GM19397 (cell line): ENCODE data around the gene COL4A2.

ENCODE experiments used
- ATAC-seq: cut with Tn5 transposase; IDR thresholded peaks from one replicate; pipeline ENCODE4 v1.9.1; 2021; ENCODE audit warnings: mild to moderate bottlenecking, moderate library complexity; ENCODE audit not compliant: unreplicated experiment

The COL4A2 gene

DNA sequence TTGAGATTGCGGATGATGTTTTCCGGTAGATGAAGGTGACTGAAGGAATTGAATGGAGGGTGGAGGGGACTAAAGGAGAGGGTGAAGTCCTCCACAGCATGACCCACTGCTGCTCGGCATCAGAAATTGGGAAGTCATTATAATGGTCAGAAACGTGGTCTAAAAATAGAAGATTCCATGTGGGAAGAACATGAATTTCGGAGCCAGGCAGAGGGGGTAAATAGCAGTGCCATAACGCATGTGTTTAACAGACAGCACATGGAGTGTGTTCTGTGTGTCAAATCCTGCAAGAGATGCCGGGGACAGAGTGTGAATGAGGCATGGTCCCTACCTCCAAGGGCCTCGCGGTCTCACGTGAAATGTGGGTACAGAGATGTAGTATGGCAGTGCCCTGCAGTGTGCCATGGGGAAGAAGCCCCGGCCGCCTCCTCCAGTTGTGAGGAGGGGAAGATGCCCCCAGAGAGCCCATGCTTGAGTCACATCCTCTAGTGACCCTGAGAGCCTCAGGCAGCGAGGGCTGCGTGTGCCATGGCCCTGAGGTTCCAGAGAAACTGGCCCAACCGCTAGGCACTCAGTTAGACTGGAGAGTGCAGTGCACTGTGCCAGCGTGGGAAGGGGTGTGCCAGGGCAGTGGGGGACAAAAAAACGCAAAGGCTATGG is 106.1 kb downstream of the COL4A2 start:
- ATAC-seq = no peak

DNA sequence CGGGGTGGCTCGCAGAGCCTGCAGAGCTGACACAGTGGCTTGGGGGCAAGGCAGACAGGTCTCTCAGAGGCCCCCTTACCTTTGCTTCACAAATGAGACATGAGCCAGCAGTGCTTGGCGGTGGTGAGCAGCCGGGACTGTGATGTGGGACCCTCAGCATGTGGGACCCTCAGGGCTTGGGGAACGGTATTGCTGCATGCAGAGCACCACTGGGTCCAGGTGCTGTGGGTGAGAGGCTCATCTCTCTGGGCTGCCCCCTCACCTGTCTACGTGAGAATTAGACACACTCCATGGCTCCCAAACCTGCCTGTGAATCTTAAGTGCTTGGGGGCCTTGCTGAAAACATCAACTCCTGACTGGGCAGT is 106.6 kb downstream of the COL4A2 start:
- no peak for ATAC-seq

DNA sequence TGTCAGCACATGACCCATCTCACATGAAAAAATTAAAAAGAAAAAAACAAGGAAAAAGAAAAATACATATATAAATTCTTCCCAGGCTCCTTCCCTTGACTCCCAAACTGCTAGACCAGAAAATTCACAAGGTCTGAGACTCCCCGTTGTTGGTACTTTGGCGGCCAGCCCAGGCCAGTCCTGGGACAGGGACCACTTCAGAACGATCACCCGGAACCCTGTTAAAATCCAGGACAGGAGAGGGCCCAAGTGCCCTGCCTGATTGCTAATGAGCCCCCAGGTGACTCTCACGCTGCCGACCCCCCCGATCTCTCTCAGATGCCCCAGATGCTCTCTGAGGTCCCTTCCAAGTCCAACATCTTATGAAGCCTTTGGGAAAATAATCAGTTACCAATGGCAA is 107.2 kb downstream of the COL4A2 start:
- ATAC-seq = no peak

DNA sequence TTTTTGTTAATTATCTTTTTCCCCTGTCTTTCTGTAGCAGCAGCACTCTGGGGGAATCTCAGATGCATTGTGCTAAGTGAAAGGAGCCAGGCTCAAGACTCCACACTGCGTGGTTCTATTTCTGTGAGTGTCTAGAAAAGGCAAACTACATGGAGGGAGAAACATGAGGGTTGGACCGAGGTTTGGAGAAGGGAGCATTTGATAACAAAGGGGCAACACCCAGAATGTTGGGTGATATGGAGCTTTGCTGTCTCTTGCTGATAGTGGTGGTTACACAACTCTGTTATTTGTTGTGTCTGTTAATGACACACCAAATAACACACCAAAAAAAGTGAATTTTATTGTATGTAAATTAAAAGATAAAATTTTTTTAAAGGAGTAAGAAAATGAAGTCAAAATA is 107.8 kb downstream of the COL4A2 start:
- no peak for ATAC-seq

DNA sequence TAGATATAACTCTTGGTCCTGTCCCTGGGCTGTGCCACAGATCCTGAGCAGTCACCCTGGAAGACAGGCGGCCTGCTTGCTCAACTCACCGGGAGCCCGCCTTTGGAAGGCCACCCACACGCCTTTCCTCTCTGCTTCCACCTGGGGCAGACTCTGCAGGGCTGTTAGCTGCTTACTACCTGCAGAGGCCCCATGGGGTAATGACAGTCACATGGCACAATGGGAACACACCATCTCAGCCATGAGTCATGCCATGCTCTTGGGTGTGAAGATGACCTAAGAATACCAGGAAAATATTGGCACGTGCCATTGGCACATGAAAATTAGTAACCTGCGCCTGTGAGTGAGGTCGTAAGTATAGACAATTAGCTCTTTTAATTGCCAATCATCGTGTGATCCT is 108.6 kb downstream of the COL4A2 start:
- ATAC-seq = no peak

DNA sequence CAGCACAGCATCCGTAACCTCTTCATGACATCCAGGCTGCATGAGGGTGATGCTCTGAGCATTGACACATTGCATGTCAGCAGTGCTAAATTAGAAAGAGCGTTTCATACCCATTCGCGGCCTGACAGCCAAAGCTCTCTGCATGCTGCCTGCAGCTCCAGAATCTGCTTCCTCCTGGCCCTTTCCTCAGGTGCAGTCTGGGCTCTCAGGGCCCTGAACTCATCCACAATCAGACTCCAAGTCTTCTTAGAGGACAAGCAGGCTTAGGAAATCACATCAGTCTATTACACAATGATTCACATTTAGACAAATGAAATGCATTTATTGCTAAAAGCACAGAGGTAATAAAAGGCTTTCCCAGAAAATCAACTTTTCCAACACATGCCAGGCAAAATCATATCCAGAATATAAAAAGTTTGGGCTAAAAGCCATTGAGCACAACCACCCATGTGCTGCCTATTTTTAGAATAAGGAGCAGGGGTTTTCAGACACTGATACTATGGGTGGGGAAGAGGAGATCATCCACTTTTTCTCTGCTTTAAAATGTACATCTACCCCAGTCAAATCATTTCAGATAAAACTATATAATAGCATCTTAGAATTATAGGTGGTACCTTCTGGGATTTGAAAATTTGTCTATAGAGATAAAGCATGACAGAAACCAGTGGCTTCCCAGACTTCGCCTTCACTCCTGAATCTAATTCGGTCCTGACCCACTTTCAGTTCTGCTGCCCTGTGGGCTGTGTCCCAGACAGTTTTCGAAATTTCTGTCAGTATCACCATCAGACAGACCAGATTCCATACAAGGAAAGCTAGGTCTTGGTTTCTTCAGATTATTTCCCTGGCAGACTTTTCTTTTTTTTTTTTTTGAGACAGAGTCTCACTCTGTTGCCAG is 109.3 kb downstream of the COL4A2 start:
- ATAC-seq = no peak

DNA sequence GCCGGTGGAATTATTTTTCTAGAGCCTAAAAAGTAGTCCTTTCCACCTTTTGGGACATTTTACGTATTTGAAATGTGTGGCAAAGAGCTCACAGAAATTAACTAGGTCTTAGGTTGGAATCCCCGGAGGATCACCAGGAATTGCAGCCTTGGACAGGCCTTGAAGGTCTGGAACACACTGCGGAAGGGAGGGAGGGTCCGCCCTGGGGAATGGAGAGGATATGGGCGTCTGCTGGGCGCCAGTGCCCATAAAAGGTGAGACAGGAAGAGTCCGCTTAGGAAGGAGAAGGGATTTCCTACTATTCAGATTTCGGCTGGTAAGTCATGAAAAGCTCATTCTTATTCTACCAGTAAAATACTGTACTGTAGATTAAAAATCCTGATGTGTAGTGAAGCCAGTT is 111.9 kb downstream of the COL4A2 start:
- ATAC-seq = no peak

DNA sequence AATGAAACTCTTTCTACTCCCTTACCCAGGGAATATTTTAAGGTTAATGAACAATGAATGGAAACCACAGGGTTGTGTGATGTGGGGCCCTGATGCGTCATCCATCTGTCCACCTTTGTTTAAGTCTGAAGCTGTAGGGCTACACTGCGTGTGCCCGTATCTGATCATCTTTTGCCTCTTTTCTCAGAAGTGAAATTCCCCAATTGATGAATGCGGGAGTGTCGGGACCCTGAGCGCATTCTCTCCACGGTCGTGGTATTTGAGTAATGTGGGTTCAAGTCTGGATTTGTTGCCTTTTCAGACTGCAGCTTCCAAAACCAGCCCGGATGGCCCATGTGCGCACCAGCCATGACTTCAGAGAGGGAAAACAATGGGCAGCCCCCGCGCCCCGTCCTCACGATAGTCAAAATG is 112.3 kb downstream of the COL4A2 start:
- ATAC-seq = no peak

DNA sequence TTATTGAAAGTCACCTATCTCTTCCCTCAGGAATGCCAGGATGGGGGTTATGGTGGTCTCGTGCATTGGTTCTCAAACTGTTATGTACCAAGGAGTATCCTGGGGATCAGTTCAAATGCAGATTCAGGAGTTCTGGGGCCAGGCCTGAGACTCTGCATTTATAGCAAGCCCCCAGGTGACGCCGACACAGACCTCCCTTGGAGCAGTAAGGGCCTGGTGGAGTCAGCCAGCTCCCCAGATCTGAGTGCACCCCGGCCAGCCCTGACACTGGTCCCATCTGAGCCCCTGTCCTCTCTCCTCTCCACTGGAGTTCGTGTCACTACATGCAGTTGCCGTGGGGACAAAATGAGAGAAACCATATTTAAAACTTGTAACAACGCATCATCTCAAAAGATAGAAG is 112.9 kb downstream of the COL4A2 start:
- ATAC-seq = no peak

DNA sequence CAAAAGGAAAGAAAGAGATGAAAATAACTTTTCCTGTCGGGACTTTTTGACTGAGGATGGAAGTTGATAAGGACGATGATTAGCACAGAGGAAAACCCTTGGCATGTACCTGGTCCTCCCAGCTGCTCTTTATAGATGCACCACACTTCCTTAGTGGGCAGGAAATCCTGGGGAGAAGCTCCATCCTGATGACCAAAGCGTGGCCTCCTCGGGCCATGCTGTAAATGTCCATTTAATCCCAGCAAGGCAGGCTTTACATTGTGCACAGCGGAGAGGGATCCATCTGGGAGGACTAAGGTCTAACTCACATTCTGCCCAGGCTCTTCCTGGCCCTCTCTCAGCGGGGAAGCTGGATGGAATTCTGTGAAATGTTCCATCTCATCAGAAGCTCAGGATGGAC is 113.5 kb downstream of the COL4A2 start:
- ATAC-seq = no peak

DNA sequence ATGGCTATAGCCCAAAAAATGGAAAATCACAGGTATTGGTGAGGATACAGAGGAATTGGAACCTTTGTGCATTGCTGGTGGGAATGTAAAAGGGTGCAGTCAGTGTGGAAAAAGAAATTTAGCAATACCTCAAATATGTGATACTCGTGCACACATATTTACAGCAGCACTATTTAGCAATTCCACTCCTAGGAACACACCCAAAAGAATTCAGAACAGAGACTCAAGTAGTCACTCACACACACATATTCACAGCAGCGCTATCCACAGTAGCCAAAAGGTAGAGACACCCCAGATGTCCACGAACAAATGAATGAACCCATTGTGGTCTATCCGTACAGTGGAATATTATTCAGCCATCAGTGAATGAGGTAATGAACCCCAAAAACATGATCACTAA is 114.0 kb downstream of the COL4A2 start:
- no peak for ATAC-seq

DNA sequence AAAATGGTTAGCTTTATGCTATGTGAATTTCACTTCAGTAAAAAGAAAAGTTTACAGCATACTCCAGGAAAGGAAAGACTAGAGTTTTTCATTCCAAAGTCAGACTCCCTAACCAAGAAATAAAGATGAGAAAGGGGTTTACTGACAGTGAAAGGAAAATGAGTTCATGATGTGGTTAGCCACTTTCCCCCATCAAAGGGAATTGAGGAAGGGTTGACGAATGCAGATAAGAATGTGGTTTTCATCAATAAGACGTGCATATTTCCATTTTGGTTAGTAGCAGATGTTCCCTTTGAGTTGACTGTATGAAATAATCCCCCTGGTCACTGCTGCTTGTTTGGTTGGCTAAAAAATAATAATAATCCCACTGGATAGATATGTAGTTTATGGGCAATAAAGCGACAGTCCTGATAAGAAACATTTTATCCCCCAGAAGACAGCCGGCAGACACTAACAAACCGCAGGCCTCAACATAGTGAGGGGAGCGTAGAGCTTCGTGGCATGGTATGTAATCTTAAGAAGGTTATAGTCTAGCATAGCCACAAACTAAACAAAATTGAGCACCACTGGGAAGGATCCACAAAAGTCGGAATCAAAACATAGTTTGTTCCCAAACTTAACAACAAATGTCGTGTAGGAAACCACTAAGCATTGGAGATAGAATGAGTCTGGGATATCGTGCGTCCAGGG is 114.8 kb downstream of the COL4A2 start:
- ATAC-seq = no peak

DNA sequence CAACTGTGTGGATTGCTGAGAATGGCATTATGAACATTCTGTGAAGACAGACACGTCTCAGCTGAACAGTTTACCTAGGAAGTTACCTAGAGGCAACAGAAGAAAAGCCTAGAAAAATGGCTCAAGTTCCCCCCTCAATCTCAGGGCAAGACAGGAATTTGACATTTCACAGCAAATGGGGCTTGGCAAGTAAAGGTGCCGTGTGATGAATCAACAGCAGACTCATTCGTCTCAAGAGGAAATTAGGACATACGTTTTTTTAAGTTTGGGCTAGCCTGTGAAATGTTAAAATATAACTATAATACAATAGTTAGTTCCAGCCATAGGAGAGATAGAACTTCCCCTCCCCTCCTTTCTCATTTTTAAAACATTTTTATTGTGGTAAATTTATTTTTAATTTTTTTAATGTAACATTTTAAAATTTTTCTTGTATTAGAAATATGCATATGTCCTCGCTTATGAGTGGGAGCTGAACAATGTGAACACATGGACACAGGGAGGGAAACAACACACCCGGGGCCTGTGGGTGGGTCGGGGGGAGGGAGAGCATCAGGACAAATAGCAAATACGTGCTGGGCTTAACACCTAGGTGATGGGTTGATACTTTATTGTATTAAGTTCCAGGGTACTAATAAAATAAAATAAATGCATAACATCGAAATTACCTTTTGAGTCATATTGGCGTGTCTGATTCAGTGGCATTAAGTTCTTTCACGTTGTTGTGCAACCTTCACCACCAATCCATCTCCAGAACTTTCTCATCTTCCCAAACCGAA is 116.0 kb downstream of the COL4A2 start:
- no peak for ATAC-seq

DNA sequence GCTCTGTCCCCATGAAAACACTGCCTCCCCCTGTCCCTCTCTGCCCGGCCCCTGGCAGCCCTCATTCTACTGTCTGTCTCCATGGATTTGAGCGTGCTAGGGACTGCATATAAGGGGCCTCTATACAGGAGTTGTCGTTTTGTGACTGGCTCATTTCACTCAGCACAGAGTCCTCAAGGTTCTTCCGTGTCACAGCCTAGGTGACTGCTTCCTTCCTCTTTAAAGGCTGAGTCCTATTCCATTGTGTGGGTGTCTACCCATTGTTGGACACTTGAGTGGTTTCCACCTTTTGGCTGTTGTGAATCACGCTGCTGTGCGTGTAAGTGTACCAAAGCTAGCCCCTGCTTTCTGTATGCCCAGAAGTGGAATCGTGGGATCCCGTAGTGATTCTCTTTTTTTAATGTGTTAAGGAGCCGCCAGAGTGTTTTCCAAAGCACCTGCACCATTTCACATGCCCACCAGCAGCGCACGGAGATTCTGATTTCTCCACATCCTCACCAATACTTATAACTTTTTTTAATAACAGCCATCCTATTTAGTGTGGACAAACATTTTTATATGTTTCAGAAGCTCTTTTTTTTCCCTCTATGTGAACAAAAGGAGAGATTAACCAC is 116.7 kb downstream of the COL4A2 start:
- ATAC-seq = no peak

DNA sequence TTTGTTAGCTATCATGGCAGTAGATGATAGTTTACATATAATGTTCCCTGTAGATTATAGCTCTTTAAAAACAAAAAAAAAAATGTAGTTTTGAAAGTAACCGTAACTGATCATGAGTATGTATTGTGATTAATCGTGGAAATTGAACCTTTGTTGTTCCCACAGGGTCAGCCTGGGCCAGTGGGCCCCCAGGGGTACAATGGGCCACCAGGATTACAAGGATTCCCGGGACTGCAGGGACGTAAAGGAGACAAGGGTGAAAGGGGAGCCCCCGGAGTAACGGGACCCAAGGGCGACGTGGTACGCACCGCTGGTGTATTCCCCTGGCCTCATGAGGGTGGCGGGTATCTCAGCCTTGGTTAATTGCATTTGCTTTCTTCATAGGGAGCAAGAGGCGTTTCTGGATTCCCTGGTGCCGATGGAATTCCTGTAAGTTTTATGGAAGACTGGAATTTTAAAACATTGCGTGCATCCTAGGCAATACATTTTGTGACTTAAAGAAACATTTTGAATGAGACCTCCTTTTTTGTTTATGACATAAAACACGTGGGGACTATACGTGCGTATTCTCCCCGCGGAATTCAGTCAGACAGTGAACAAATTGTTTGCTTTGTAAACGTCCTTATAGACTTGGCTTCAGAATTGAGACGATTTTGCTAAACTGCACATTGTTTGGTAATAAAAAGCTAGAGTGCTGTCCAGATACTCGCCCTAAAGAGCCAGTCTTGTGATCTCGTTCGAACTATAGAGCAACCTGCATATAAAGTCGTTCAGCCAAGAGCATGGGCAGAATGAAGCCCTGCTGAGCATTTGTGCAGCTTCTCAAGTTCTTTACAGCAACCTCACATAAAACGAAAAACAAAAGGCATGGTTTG is 117.7 kb downstream of the COL4A2 start:
- ATAC-seq = no peak

DNA sequence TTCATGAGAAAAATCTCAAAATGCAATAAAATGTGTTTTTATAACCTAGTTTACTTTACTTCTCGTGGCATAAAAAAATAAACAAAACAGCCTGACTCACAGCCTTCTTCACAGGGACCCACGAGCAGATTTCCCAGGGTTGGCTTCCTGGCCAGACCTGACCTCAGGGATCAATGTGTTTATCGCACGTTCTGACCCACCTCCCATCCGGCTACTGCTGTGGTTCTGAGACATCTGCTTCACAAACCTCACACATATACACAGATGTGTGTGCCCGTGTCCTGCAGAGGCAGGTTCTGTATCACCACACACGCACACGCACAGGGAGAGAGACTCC is 118.3 kb downstream of the COL4A2 start:
- no peak for ATAC-seq

DNA sequence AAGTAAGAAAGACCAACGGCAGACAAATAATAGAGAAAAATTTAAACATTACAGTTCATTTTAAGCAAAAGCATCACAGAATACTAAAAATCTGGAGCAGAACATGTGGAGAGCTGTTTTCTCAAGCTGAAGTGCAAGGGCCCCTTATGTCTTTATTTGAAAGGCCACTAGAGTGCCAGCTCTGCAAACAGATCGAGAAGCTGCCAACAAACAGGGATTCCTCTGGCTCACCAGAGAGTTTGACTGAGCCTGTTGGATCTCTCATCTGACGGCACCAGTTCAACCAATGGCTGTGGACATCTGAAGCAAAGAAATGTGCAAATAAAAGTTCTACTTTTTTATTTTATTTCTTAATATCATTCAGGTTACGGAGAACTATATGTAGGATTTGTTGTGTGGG is 119.7 kb downstream of the COL4A2 start:
- no peak for ATAC-seq

DNA sequence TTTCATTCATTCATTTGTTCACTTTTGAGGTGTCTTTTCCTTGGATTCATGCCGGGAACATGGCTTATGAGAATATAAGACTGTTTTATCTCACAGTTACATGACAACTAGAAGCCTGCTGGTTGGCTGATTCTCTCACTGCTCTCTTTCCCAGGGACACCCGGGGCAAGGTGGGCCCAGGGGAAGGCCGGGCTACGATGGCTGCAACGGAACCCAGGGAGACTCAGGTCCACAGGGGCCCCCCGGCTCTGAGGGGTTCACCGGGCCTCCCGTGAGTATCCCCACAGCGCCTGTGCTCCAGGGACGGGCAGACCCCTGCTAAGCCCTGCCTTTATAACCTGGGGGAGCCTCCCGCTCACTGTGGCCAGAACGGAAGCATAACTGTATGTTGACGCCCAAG is 121.2 kb downstream of the COL4A2 start:
- no peak for ATAC-seq

DNA sequence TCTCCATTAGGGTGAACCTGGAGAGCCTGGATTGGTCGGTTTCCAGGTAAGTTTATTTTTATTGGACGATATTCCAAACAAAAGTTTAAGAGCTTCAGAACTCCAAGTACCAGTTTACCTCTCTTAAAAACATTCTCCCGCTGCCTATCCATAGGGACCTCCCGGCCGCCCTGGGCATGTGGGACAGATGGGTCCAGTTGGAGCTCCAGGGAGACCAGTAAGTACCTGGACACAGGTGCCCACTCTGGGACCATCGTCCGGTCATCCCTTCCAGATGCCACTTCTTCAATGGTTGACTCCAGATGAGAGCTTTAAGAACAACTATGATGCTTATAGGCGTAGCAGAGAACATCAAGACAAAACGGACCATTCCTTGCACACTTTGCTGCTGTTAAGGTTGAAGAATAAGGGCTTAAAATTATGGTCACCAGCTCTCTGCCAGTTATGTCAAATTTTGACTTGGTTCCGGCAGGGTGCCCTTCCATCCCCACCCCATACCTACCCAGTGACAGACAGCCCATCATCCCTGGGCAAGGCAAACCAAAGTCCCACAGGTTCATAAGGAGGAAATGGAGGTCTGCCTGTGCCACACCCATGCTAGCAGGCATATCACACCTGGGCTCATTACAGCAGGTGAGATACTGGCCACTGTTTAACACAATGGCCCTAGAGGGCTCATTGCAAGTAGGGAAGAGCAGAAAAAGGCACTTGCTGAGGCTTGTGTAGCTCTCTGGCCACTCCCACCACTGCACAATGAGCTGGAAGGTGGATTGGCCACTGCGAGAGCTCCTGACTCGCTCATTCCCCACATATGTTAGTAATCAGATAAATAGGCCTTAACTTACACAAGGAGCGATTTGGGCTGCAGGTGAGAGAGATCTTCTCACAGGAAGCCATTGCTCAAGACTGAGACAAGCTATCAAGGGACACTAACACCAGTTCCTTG is 123.6 kb downstream of the COL4A2 start:
- no peak for ATAC-seq
